SU-DHL-6 (cell line): ENCODE data around the gene SPANXA2.

Experiments used
- H2AFZ ChIP-seq: fragments of 200-600 bp; sonication (generic); 2 replicates; pipeline ENCODE4 v1.6.1; 2014; ENCODE audit warnings: low read depth, mild to moderate bottlenecking, moderate library complexity, mixed read lengths, antibody characterized with exemption, low read length; ENCODE audit not compliant: severe bottlenecking
- H3F3A ChIP-seq: fragments of 200-600 bp; shearing (Covaris generic); 2 replicates; pipeline ENCODE4 v1.6.0; 2016; ENCODE audit warnings: antibody characterized with exemption, mild to moderate bottlenecking; ENCODE audit not compliant: insufficient read depth
- H3K27ac ChIP-seq: fragments of 200-600 bp; sonication (generic); 2 replicates; pipeline ENCODE4 v1.5.1; 2016; ENCODE audit warnings: low read depth, mild to moderate bottlenecking, low read length, moderate library complexity, mixed read lengths
- H3K27me3 ChIP-seq: fragments of 200-600 bp; sonication (generic), shearing (Covaris generic); 2 replicates; pipeline ENCODE4 v1.6.0; 2014; ENCODE audit warnings: mild to moderate bottlenecking, low read length
- H3K36me3 ChIP-seq: fragments of 200-600 bp; sonication (generic); 2 replicates; pipeline ENCODE4 v1.6.1; 2014; ENCODE audit warnings: mild to moderate bottlenecking, low read length, mixed read lengths
- H3K4me2 ChIP-seq: fragments of 300-600, 200-600 bp; shearing (Covaris generic), sonication (generic); 2 replicates; pipeline ENCODE4 v1.6.0; 2014; ENCODE audit warnings: low read length, low read depth, mild to moderate bottlenecking; ENCODE audit not compliant: poor library complexity, severe bottlenecking
- H3K4me3 ChIP-seq: fragments of 200-600 bp; sonication (generic); 2 replicates; pipeline ENCODE4 v1.5.1; 2014; ENCODE audit warnings: antibody characterized with exemption, low read length, mild to moderate bottlenecking, mixed read lengths; ENCODE audit not compliant: insufficient read depth, poor library complexity, severe bottlenecking
- H3K79me2 ChIP-seq: fragments of 200-600 bp; sonication (generic); 2 replicates; pipeline ENCODE4 v1.6.1; 2014; ENCODE audit warnings: mild to moderate bottlenecking, low read length, moderate library complexity; ENCODE audit not compliant: insufficient read depth
- H3K9ac ChIP-seq: fragments of 200-600 bp; sonication (generic); 2 replicates; pipeline ENCODE4 v1.7.0; 2014; ENCODE audit warnings: mild to moderate bottlenecking, low read length
- H3K9me2 ChIP-seq: fragments of 200-600 bp; sonication (generic); replicated peaks from 2 replicates; pipeline ENCODE4 v1.6.1; 2014; ENCODE audit warnings: low read length; ENCODE audit not compliant: insufficient read depth
- H3K9me3 ChIP-seq: fragments of 200-600 bp; sonication (generic); 2 replicates; pipeline ENCODE4 v1.6.1; 2014; ENCODE audit warnings: low read length, mixed read lengths; ENCODE audit not compliant: insufficient read depth
- H4K20me1 ChIP-seq: fragments of 200-600 bp; sonication (generic); 2 replicates; pipeline ENCODE4 v1.6.1; 2014; ENCODE audit warnings: low read depth, mild to moderate bottlenecking, antibody characterized with exemption, low read length, moderate library complexity, mixed read lengths
- CTCF ChIP-seq: fragments of 200-600 bp; sonication (generic); IDR thresholded peaks from one replicate; pipeline ENCODE4 v1.5.1; 2017; ENCODE audit warnings: antibody characterized with exemption, mild to moderate bottlenecking, low read length, moderate library complexity; ENCODE audit not compliant: insufficient read depth, poor library complexity, severe bottlenecking
- EZH2phosphoT487 ChIP-seq: fragments of 200-600 bp; sonication (generic), shearing (Covaris generic); conservative IDR thresholded peaks from 2 replicates; pipeline ENCODE4 v1.6.1; 2018; ENCODE audit warnings: mild to moderate bottlenecking, antibody characterized with exemption, low read length, moderate library complexity, mixed read lengths

SPANXA2 gene

DNA sequence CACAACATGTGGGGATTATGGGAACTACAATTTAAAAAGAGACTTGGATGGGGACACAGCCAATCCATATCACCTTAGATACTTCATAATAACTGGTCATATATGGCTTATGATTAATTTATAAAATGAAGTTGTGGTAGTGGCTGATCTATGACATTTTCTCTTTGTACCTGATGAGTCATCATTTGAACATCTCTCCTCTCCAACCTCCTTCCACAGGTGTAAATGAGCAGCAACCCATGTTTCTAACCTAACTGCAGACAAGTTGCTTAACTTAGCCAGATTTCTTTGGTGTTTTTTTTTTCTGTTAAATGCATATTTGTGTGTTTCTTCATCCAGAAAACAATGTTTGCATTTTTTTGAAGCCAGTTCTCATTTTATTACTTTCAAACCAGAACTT, 42.6 kb downstream of the SPANXA2 start:
- Histone ChIP-seq H3K79me2 (no peaks in the 10 kb centered on the region), H3K27ac (no peak overlapping the region), H3F3A (no peaks in the 10 kb centered on the region), H3K27me3 (no peaks in the 10 kb centered on the region), H2AFZ (no peak overlapping the region), H3K4me3 (no peak overlapping the region), H3K9me3 (no peaks in the 10 kb centered on the region), H3K9ac (no peak overlapping the region), H4K20me1 (no peaks in the 10 kb centered on the region), H3K36me3 (no peaks in the 10 kb centered on the region), H3K9me2 (no peaks in the 10 kb centered on the region), H3K4me2 (no peak overlapping the region)
- TF ChIP-seq CTCF (no peak), EZH2phosphoT487 (no peak)

DNA sequence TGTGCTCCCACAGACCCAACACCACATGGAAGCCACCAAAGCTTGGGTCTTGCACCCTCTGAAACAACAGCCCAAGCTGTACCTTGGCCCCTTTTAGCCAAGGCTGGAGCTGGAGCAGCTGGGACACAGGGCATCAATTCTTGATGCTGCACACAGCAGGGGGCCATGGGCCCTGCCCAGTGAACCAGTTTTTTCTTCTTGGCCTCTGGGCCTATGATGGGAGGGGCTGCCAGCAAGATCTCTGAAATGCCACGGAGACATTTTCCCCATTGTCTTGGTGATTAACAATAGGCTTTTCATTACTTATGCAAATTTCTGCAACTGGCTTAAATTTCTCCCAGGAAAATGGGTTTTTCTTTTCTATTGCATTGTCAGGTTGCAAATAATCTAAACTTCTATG, 49.0 kb downstream of the SPANXA2 start:
- no peaks in the 10 kb centered on the region for H3K36me3 ChIP-seq
- no peak overlapping the region for H3K27ac ChIP-seq
- H3K4me3 ChIP-seq, result no peak overlapping the region
- TF ChIP-seq CTCF (no peak), EZH2phosphoT487 (no peak)
- H3K9me2 ChIP-seq, result no peaks in the 10 kb centered on the region
- no peaks in the 10 kb centered on the region for H4K20me1 ChIP-seq
- H2AFZ ChIP-seq, result no peak overlapping the region
- H3K27me3 ChIP-seq, result no peaks in the 10 kb centered on the region
- no peaks in the 10 kb centered on the region for H3K79me2 ChIP-seq
- H3F3A ChIP-seq, result no peaks in the 10 kb centered on the region
- no peak overlapping the region for H3K4me2 ChIP-seq
- H3K9me3 ChIP-seq, result no peaks in the 10 kb centered on the region
- no peak overlapping the region for H3K9ac ChIP-seq
